ENCODE measurements around the gene GATB. TPM values are rescaled to one million over a fixed set of nuclear protein-coding genes. Genes with fewer than 3 reads are reported as not detected.

The GATB gene
- total RNA-seq, 1 donor from 2014 or later: 17.9 TPM

- H3K4me3 Mint-ChIP-seq: no peak overlapping the region
- H3K9me3 Mint-ChIP-seq: no peaks in the 10 kb centered on the region
- no peak overlapping the region for H3K27ac ChIP-seq
- H3K36me3 ChIP-seq: no peaks in the 10 kb centered on the region
- no peaks in the 10 kb centered on the region for H3F3A ChIP-seq (ENCODE audit: low read depth)
- H3K27ac Mint-ChIP-seq: no peak overlapping the region
- H3K36me3 Mint-ChIP-seq: peaks cover 13% of the 10 kb centered on the region
- no peak overlapping the region for H2AFZ ChIP-seq (replicated peaks)
- no peaks in the 10 kb centered on the region for H4K20me1 ChIP-seq (ENCODE audit: low read depth)
- H3K27me3 Mint-ChIP-seq (ENCODE audit: insufficient read depth, low read depth): peaks cover 2% of the 10 kb centered on the region
- no peak for DNase-seq (ENCODE audit: low spot score)
- H3K4me2 ChIP-seq: no peak overlapping the region
- H3K79me2 ChIP-seq (ENCODE audit: low read depth): no peaks in the 10 kb centered on the region
- H3K4me1 ChIP-seq: no peaks in the 10 kb centered on the region
- H3K27me3 ChIP-seq: no peaks in the 10 kb centered on the region
- H3K4me1 Mint-ChIP-seq: no peaks in the 10 kb centered on the region
- no peak overlapping the region for H3K4me3 ChIP-seq
- TF ChIP-seq CTCF (IDR thresholded peaks at IDR 0.05): no peak
- TF ChIP-seq EZH2 (IDR thresholded peaks at IDR 0.05): no peak
- no peak for TF ChIP-seq EZH2phosphoT487 (IDR thresholded peaks at IDR 0.05)
- H3K9me3 ChIP-seq (ENCODE audit: low read depth): no peaks in the 10 kb centered on the region
- H3K9ac ChIP-seq: no peak overlapping the region
Observed at GRCh38 chr4:151703401-151703800, 57.4 kb downstream of the GATB start.

GRCh38 chr4:151702256-151702655 lies 58.6 kb downstream of the GATB start:
- no peaks in the 10 kb centered on the region for H3K36me3 ChIP-seq
- Mint-ChIP-seq H3K36me3 (peaks cover 10% of the 10 kb centered on the region), H3K27ac (no peak overlapping the region), H3K4me1 (no peaks in the 10 kb centered on the region), H3K9me3 (no peaks in the 10 kb centered on the region), H3K27me3 (ENCODE audit: insufficient read depth, low read depth) (peaks cover 2% of the 10 kb centered on the region), H3K4me3 (no peak overlapping the region)
- H2AFZ ChIP-seq (replicated peaks): no peak overlapping the region
- H3K4me1 ChIP-seq: no peaks in the 10 kb centered on the region
- no peak overlapping the region for H3K27ac ChIP-seq
- no peak for DNase-seq (ENCODE audit: low spot score)
- no peaks in the 10 kb centered on the region for H3K79me2 ChIP-seq (ENCODE audit: low read depth)
- no peak overlapping the region for H3K4me2 ChIP-seq
- no peak overlapping the region for H3K9ac ChIP-seq
- H3F3A ChIP-seq (ENCODE audit: low read depth): no peaks in the 10 kb centered on the region
- H3K9me3 ChIP-seq (ENCODE audit: low read depth): no peaks in the 10 kb centered on the region
- no peaks in the 10 kb centered on the region for H4K20me1 ChIP-seq (ENCODE audit: low read depth)
- H3K27me3 ChIP-seq: no peaks in the 10 kb centered on the region
- no peak for TF ChIP-seq EZH2 (IDR thresholded peaks at IDR 0.05)
- TF ChIP-seq CTCF (IDR thresholded peaks at IDR 0.05): no peak
- TF ChIP-seq EZH2phosphoT487 (IDR thresholded peaks at IDR 0.05): no peak
- no peak overlapping the region for H3K4me3 ChIP-seq

DNA sequence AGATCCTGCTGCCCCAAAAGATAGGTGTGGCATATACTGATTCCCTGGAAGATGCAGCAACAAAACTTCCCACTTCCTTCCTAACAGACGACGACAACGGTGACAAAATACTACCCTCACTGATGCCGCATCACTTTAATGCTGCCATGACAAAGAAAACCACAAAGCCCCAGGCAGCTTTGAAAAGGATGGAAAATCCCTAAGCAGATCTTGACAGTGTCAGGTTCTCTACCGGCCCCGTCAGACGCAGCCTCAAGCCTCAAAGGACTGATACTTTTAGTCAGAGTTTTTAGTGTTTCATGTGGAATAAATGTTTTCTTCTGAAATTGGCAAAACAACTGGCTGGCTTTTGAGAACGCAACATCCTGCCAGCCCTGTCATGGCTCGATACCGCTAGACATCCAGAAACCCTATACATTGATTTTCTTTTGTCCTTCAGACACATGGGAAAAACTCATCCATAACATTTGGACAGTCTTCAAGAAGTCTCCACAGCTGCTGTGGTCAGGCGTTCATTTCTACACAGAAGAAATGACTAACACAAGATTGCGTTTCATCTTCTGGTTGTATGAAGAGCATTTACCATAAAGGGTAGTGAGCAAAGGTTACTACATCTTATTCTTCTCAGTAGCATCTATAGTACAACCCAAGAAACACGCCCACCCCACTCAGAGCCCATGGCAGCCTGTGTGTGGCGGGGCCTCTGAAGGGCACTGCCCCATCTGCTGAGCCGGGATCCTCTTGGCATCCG lies 60.1 kb downstream of the GATB start:
- no peaks in the 10 kb centered on the region for H3F3A ChIP-seq (ENCODE audit: low read depth)
- H3K79me2 ChIP-seq (ENCODE audit: low read depth): no peaks in the 10 kb centered on the region
- H2AFZ ChIP-seq (replicated peaks): no peak overlapping the region
- no peak overlapping the region for H3K4me2 ChIP-seq
- H3K4me3 ChIP-seq: no peak overlapping the region
- H3K27ac ChIP-seq: no peak overlapping the region
- H3K9ac ChIP-seq: no peak overlapping the region
- DNase-seq (ENCODE audit: low spot score): no peak
- Mint-ChIP-seq H3K4me1 (no peaks in the 10 kb centered on the region), H3K9me3 (no peaks in the 10 kb centered on the region), H3K36me3 (peaks cover 16% of the 10 kb centered on the region), H3K4me3 (no peak overlapping the region), H3K27me3 (ENCODE audit: insufficient read depth, low read depth) (peaks cover 2% of the 10 kb centered on the region), H3K27ac (no peak overlapping the region)
- no peaks in the 10 kb centered on the region for H4K20me1 ChIP-seq (ENCODE audit: low read depth)
- no peaks in the 10 kb centered on the region for H3K36me3 ChIP-seq
- H3K27me3 ChIP-seq: no peaks in the 10 kb centered on the region
- H3K9me3 ChIP-seq (ENCODE audit: low read depth): no peaks in the 10 kb centered on the region
- TF ChIP-seq EZH2 (IDR thresholded peaks at IDR 0.05) (no peak), EZH2phosphoT487 (IDR thresholded peaks at IDR 0.05) (no peak), CTCF (IDR thresholded peaks at IDR 0.05) (no peak)
- no peaks in the 10 kb centered on the region for H3K4me1 ChIP-seq
